GM19238 (cell line): ENCODE measurements around the gene PAFAH1B1.

Experiments
- DNase-seq: peaks from one replicate; pipeline ENCODE4 v3.0.0; 2011; ENCODE audit warnings: low spot score; ENCODE audit not compliant: insufficient read length

PAFAH1B1 gene

DNA sequence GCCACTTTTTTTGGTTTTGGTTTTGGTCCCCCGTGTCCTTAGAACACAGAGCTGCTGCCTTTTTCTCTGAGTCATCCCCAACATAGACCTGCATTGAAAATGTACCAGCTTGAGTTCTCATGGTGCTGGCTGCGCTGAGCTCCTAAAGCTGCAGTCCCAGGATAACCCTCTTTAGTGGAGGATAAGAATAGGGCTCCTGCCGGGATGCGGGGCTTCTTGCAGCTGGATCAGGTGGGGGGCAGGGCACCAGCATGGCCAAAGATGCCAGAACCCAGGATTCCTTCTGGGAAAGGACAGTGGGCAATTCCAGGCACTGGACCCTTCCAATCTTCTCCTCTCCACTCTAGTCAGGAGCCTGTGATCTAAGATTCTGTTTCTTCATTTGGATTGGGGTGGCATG is 126.4 kb downstream of the PAFAH1B1 start:
- no peak for DNase-seq

DNA sequence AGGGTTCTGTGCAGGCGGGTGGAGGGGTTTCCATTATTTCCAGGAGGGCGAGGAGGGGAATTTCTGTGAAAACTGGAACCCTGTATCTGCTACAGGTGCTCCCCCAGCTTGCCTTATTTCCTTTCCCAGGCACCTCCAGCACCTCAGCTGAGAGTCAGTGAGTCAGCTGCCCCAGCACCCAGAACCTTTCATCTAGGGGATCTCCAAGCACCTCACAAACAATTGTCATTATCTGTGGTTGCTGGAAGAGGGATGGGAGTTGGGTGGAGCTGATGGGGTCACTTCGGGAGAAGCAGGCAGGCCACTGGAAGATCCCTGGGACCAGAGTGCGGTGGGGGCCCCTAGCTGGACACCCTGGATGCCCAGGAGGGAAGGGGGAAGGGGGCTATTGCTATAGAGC is 128.1 kb downstream of the PAFAH1B1 start:
- DNase-seq = no peak

DNA sequence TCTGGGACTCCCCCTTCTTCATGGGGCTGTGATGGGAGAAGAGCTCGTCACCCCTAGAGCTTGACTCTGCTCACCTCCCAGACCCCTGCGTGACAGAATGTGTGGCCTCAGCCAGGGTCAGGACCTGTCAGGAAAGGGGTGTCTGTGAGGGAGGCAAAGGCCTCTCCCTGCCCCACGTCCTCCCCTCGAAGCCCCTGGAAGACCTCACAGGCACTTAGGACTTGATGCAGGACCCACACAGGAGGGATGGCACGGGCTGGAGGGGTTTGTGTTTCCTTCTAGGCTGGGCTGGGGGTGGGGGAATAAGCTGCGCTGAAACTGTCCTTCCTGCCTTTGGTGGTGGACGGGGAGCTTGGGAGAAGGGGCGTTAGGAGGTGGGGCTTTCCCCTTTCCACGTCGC is 129.2 kb downstream of the PAFAH1B1 start:
- DNase-seq = no peak

DNA sequence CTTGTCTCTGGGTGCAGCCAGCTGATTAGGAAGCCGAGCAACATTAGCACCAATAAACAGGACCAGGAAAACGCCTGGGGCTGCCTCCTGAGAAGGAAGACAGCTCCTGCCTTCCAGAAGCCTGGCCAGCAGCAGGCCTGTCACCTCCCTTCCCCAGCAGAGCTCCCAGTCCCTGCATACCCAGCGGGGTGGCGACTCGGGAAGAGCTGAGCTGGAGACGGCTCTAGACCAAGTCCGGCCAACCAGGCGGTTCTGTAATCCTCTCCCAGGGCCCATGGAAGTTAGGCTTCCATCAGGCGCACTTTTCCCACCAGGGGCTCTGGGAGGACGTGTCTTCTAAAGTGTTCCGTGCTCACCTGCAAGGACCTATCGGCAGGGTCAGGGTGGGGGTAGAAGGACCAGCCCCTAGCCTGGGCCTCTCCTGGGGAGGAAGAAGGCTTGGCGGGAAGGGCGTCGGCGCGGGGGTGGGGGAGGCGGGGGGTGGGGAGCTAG is 130.1 kb downstream of the PAFAH1B1 start:
- no peak for DNase-seq

DNA sequence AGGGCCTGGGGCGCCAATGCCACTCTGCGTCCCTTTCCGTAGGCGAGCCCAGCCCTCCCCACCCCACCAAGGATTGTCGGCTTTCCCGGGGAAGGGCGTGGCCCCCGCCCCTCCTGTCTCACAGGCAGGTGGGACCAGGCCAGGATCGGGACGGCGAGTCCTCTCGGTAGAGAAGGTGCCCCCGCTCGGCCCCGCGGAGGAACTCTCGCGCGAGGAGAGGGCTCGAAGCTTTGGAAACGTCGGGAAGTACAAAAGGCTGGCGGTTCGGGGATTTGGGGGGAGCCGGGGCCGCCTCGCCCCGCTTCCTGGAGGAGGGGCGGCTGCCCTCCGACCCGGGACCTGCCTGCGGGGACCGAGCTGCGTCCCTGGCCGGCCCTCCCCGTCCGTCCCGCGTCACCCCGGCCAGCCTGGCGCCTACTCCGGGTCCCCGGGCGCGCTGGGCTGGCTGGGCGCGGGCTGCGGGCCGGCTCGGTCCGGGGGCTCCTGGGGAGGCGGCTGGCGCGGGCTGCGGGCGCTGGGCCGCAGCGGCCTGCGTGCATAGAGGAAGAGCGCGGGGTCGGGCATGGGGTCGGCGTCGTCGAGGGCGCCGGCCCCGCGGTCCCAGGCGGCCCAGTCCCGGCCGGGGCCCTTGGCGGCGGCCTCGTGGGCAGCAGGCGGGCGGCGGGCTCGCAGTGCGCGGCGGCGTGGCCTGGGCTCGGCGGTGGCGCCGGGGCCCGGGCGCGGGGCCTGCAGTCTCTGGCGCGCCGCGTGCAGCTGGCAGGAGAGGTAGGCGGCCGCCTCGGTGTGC is 130.7 kb downstream of the PAFAH1B1 start:
- no peak for DNase-seq

DNA sequence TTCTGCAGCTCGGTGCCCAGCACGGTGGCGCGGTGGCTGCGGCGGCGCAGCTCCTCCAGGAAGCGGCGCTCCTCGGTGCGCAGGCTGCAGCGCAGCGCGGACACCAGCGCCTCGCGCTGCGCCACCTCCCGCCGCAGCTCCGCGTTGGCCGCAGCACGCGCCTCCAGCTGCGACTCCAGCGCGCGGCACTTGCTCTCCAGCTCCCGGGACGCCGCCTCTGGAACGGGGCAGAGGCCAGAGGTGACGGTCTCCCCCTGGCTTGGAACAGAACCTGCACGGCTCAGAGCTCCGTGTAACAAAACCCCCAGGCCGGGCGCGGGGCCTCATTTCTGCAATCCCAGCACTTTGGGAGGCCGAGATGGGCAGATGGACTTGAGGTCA is 131.3 kb downstream of the PAFAH1B1 start:
- no peak for DNase-seq

DNA sequence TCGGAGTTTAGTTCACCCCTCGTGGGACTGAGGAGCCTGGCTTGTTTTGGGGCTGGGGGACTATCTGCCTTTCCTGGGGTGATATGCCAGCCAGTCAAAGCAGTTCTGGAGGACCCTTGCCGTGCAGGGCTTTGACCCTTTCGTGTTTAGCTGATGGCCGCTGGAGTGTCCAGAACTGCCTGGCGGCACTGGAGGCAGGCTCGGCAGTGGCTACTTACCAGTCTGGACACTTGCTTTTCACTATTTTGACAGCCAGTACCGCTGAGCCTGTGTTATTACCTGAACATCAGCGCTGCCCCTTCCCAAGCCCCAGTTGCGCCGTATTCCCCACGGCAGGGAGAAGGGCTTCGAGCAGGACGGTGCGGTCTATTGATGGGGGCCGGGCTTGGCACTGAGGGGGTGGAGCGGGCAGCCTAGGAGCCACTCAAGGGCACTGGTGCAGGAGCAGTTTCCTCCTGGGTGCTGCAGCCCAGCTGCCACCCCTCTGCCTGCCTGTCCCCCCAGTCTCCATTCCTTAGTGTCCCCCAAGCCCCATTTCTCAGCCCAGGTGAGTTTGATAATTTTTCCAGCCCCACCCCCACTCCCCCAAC is 137.4 kb downstream of the PAFAH1B1 start:
- DNase-seq = no peak

DNA sequence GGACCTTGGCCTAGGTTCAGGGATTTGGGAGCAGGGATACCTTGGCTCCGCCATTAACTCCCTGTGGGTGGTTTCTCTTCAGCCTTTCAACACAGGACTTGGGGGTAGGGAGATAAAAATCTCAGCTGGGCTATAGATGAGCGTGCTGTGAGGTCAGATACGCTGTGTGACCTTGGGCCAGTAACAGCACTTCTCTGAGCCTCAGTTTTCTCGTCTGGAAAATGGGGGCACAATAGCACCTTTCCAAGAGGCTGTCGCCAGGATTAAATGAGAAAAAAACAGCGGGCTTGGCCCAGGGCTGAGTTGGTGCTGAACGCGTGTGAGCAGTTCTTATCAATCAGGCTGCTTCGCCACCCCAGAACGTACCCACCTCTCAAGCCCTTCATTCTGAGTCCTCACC is 138.4 kb downstream of the PAFAH1B1 start:
- no peak for DNase-seq

DNA sequence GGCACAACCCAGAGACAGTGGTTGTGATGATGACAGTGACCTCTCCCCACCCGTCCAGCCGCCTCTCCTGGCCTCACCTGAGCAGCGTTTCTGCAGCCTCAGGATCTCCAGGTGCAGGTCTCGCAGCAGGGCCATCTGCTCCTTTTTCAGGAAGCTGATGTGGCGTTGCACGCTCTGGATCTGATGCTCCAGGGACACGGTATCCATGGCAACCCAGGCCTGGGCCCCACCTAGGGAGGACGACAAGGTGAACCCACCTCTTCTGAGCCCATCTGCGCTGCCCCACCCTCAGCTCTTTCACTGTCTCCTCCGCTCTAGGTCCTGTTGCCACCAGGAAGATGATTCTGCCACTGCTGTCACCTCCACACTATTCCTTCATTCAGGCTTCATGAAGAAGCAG is 141.5 kb downstream of the PAFAH1B1 start:
- no peak for DNase-seq
